K562 (cell line): ENCODE data around the gene TAF5L. TPM values are rescaled to one million over a fixed set of nuclear protein-coding genes. Genes with fewer than 3 reads are reported as not detected.

Source experiments
- ATAC-seq: fragments of 200-7000 bp; cut with Tn5 transposase; 3 replicates; pipeline ENCODE4 v1.9.1; 2020; ENCODE audit warnings: moderate library complexity
- BruUV-seq: library from RNA; stranded (reverse); fragments of 400-500 nt; replicated peaks from 2 replicates; lab custom pipeline; 2021; lab: Mats Ljungman, UMichigan
- CTCF ChIA-PET: fragments of 300-600 bp; formaldehyde crosslinking; extraction: SDS; loops from one replicate; lab custom pipeline; 2021; ENCODE audit warnings: low intra/inter-chr PET ratio; lab: Yijun Ruan, JAX
- POLR2A ChIA-PET: fragments of 300-600, 350-650 bp; sonication (Branson Sonifier 250); formaldehyde crosslinking; extraction: SDS; loops from one replicate; lab custom pipeline; 2021; ENCODE audit warnings: antibody characterized with exemption, inconsistent platforms; lab: Yijun Ruan, JAX
- DNase-seq, 4 experiments: peaks; one replicate each; pipeline versions ENCODE4 v3.0.0 to v3.0.0-alpha.2; 2011 to 2018; ENCODE audit warnings: low spot score in 3 of 4, mixed read lengths in 3 of 4; ENCODE audit errors: extremely low read depth in 1 of 4
- FAIRE-seq: peaks from 2 replicates; lab custom pipeline; 2011; peaks lifted over from hg19 to GRCh38; lab: Jason Lieb, UNC
- H2AFZ ChIP-seq: 2 replicates; pipeline ENCODE4 v1.6.0; 2011; ENCODE audit warnings: low read depth, low read length, control low read depth, inconsistent platforms
- H3K27ac ChIP-seq: fragments of 200-600 bp; 3 replicates; pipeline ENCODE4 v1.8.0; 2011; ENCODE audit warnings: low read depth, mild to moderate bottlenecking, control low read depth, inconsistent platforms, low read length, moderate library complexity, mixed read lengths; ENCODE audit errors: extremely low read depth
- H3K27me3 ChIP-seq, 2 experiments: fragments of 300-600 bp in 1 of 2; 2 replicates in 1 of 2; 3 replicates in 1 of 2; pipeline versions ENCODE4 v1.6.0 to v1.8.0; 2011; ENCODE audit warnings: inconsistent platforms in 2 of 2, low read length in 2 of 2, mild to moderate bottlenecking in 1 of 2, mixed read lengths in 1 of 2, moderate library complexity in 1 of 2; ENCODE audit not compliant: control insufficient read depth in 2 of 2, insufficient read depth in 2 of 2
- H3K36me3 ChIP-seq: fragments of 300-600 bp; 3 replicates; pipeline ENCODE4 v1.8.0; 2011; ENCODE audit warnings: mild to moderate bottlenecking, low read length, inconsistent platforms; ENCODE audit not compliant: control insufficient read depth, insufficient read depth
- H3K4me1 ChIP-seq, 2 experiments: fragments of 200-600 bp in 1 of 2; replicated peaks in 1 of 2; 2 replicates in 1 of 2; 3 replicates in 1 of 2; pipeline versions ENCODE4 v1.5.1 to v1.8.0; 2011; ENCODE audit warnings: inconsistent platforms in 2 of 2, low read length in 2 of 2, mild to moderate bottlenecking in 1 of 2, mixed read lengths in 1 of 2, moderate library complexity in 1 of 2; ENCODE audit not compliant: control insufficient read depth in 2 of 2, insufficient read depth in 2 of 2
- H3K4me2 ChIP-seq: 2 replicates; pipeline ENCODE4 v1.6.1; 2011; ENCODE audit warnings: low read length, control low read depth, inconsistent platforms, mixed read lengths; ENCODE audit not compliant: insufficient read depth
- H3K4me3 ChIP-seq: fragments of 200-600 bp; sonication (generic), shearing (Covaris generic); 2 replicates; pipeline ENCODE4 v1.5.1; 2016; ENCODE audit warnings: control low read depth, inconsistent platforms
- H3K79me2 ChIP-seq: fragments of 200-600 bp; 3 replicates; pipeline ENCODE4 v1.8.0; 2011; ENCODE audit warnings: low read length, inconsistent platforms; ENCODE audit not compliant: control insufficient read depth, insufficient read depth
- H3K9ac ChIP-seq, 2 experiments: 2 replicates each; pipeline versions ENCODE4 v1.6.0 to v1.6.1; 2011; ENCODE audit warnings: low read depth in 2 of 2, low read length in 2 of 2, control low read depth in 1 of 2, inconsistent platforms in 1 of 2, mild to moderate bottlenecking in 1 of 2, mixed read lengths in 1 of 2; ENCODE audit not compliant: insufficient read depth in 1 of 2
- H3K9me1 ChIP-seq: one replicate; pipeline ENCODE4 v1.6.0; 2011; ENCODE audit warnings: inconsistent platforms, mild to moderate bottlenecking, low read length, moderate library complexity; ENCODE audit not compliant: control insufficient read depth, insufficient read depth
- H3K9me3 ChIP-seq: replicated peaks from 2 replicates; pipeline ENCODE4 v1.5.1; 2011; ENCODE audit warnings: low read depth, low read length, inconsistent platforms; ENCODE audit not compliant: control insufficient read depth, insufficient read depth
- H4K20me1 ChIP-seq: replicated peaks from 2 replicates; pipeline ENCODE4 v1.6.1; 2011; ENCODE audit warnings: low read length, inconsistent platforms, mixed read lengths; ENCODE audit not compliant: control insufficient read depth, insufficient read depth
- ADNP ChIP-seq: fragments of 200-800 bp; sonication (Bioruptor generic); IDR thresholded peaks from 2 replicates; pipeline ENCODE4 v1.6.1; 2016; ENCODE audit warnings: missing genetic modification characterization, missing compliant biosample characterization
- BCOR ChIP-seq: fragments of 450-650 bp; IDR thresholded peaks from 2 replicates; pipeline ENCODE4 v1.6.1; 2016
- DACH1 ChIP-seq: fragments of 450-650 bp; IDR thresholded peaks from 2 replicates; pipeline ENCODE4 v1.6.1; 2018; ENCODE audit not compliant: partially characterized antibody
- FIP1L1 ChIP-seq: fragments of 200-400 bp; formaldehyde crosslinking; IDR thresholded peaks from 2 replicates; pipeline ENCODE4 v1.6.1; 2018; ENCODE audit warnings: mild to moderate bottlenecking, low read depth, low read length; ENCODE audit not compliant: poor library complexity, severe bottlenecking
- HNRNPK ChIP-seq: fragments of 200-400 bp; formaldehyde crosslinking; IDR thresholded peaks from one replicate; pipeline ENCODE4 v1.6.1; 2018; ENCODE audit warnings: mild to moderate bottlenecking, low read depth, low read length; ENCODE audit not compliant: poor library complexity, severe bottlenecking
- RBM25 ChIP-seq: fragments of 200-400 bp; formaldehyde crosslinking; IDR thresholded peaks from 2 replicates; pipeline ENCODE4 v1.6.1; 2018; ENCODE audit warnings: low read length, low read depth, moderate library complexity; ENCODE audit not compliant: severe bottlenecking
- SMAD1 ChIP-seq: fragments of 150-350 bp; IDR thresholded peaks from 2 replicates; pipeline ENCODE4 v1.6.1; 2014; ENCODE audit warnings: low read length, low read depth; ENCODE audit not compliant: partially characterized antibody
- WGBS: fragments of 100-300 bp; shearing (Covaris generic); methylation state at CpG from one replicate; pipeline ENCODE4 v1.1.6; 2016; ENCODE audit warnings: low coverage, mixed read lengths; ENCODE audit not compliant: insufficient coverage; ENCODE audit errors: missing lambda C conversion rate; 5-methylcytosine and 5-hydroxymethylcytosine counted together
- in situ Hi-C: fragments of 300-500 bp; cut with MboI; formaldehyde crosslinking; loops from 4 replicates; pipeline ENCODE4 v1.15.0; 2018; ENCODE audit warnings: inconsistent platforms, mixed read lengths
- intact Hi-C: fragments of 100-400 bp; cut with micrococcal nuclease; formaldehyde crosslinking; loops from 2 replicates; pipeline ENCODE4 v1.14.2; 2022
- polyA plus RNA-seq, 8 experiments: library from polyadenylated mRNA; depleted of rRNA in 4 of 8; stranded (reverse) in 5 of 8; unstranded in 3 of 8; fragments of >200 nt; fragmentation: Nextera tagmentation in 2 of 8; fragmentation: Illumina TruSeq in 1 of 8; extraction: Ambion mirVana in 2 of 8; extraction: Trizol in 1 of 8; gene quantifications; 2 replicates each; pipeline versions ENCODE4 v1.2.1 to v1.2.3, GENCODE V29; 2011 to 2014; ENCODE audit warnings: inconsistent platforms in 1 of 8, missing spikeins in 1 of 8
- total RNA-seq, 7 experiments: library from RNA; depleted of rRNA in 6 of 7; stranded (reverse); fragments of >200 nt in 6 of 7; fragmentation: Illumina TruSeq in 2 of 7; extraction: Trizol in 2 of 7; gene quantifications; 2 replicates each; pipeline versions ENCODE4 v1.2.1 to v1.2.3, GENCODE V29; 2011 to 2021; ENCODE audit warnings: low replicate concordance in 1 of 7
- TF ChIP-seq, protein P1 (sequence below): sonication (generic); formaldehyde crosslinking; IDR thresholded peaks from 2 replicates; pipeline ENCODE4 v1.8.1; 2023; ENCODE audit warnings: mild to moderate bottlenecking, missing genetic modification reagents

TAF5L gene
- total and polyA plus RNA-seq, 9 of the 15 experiments (the other 6 are each of a cell fraction or from before 2014, with no cell fraction given) = 2.2 to 34.2 (median 23.3) TPM

DNA sequence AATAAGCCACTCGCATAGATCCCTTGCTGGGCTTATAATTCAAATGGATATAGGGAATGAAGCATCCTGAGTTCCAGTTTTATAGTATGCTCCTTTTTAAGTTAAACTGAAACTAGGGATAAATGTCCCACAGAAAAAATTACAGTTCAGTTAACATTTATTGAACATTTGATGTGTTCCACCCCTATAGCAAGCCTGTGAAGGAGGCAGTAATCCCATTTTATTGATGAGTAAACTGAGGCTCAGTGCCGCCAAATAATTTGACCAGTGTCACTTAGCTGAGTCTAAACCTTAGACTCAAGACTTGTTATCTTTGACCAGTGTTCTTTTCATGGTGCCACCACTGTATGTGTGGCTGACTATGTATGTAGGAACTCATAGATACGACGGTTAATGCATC, 22.5 kb upstream of the TAF5L start:
- Histone ChIP-seq H3K9ac (no peak overlapping the region), H4K20me1 (peaks cover 1% of the 10 kb centered on the region; the same call in 1 of the 2 replicates), H3K9me1 (no peaks in the 10 kb centered on the region), H3K4me1 (no peaks in the 10 kb centered on the region), H3K79me2 (peaks cover 2% of the 10 kb centered on the region; the same call in 1 of the 3 replicates), H2AFZ (no peak overlapping the region), H3K27ac (no peak overlapping the region), H3K4me3 (no peak overlapping the region), H3K27me3 (no peaks in the 10 kb centered on the region), H3K36me3 (peaks cover 96% of the 10 kb centered on the region), H3K4me2 (no peak overlapping the region), H3K9me3 (no peaks in the 10 kb centered on the region)
- TF ChIP-seq FIP1L1 (no peak), DACH1 (no peak), ADNP (tag) (0 out of 2 replicates have a peak, but pooled peaks have one; percentile 25), BCOR (peak; percentile 51; the same call in 1 of the 2 replicates), HNRNPK (no peak), RBM25 (peak; percentile 81), SMAD1 (no peak)
- TF ChIP-seq, protein P1, sequence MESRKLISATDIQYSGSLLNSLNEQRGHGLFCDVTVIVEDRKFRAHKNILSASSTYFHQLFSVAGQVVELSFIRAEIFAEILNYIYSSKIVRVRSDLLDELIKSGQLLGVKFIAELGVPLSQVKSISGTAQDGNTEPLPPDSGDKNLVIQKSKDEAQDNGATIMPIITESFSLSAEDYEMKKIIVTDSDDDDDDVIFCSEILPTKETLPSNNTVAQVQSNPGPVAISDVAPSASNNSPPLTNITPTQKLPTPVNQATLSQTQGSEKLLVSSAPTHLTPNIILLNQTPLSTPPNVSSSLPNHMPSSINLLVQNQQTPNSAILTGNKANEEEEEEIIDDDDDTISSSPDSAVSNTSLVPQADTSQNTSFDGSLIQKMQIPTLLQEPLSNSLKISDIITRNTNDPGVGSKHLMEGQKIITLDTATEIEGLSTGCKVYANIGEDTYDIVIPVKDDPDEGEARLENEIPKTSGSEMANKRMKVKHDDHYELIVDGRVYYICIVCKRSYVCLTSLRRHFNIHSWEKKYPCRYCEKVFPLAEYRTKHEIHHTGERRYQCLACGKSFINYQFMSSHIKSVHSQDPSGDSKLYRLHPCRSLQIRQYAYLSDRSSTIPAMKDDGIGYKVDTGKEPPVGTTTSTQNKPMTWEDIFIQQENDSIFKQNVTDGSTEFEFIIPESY (CRISPR knock-in tag) = peak; percentile 20; the same call in 1 of the 2 replicates
- no TSS peak for BruUV-seq
- no peak for ATAC-seq
- ChIA-PET POLR2A (interaction anchor here (4.0 kb wide), 1 partner anchor 12 kb away, joined by 15 read pairs; no protein-coding TSS in a partner anchor), CTCF (no interaction called here)
- 92% methylated on average over 4 of the region's 4 CpGs for WGBS
- DNase-seq = no peak
- peak; percentile 44 for FAIRE-seq
- intact Hi-C loops = no loop called here
- in situ Hi-C loops = no loop called here
